NOMO-1 treated with dmso at 0.1 percent for 144 hours (cell line): ENCODE results near the gene PGM5.
A peak's percentile ranks its signal among the peaks of the same experiment; 100 is the strongest.

Experiments
- DNase-seq: peaks from one replicate; lab custom pipeline; 2025; ENCODE audit not compliant: unreplicated experiment; lab: John Stamatoyannopoulos, UW

The PGM5 gene

GRCh38 chr9:68532131-68532530, 175.7 kb downstream of the PGM5 start:
- DNase-seq, result no peak

DNA sequence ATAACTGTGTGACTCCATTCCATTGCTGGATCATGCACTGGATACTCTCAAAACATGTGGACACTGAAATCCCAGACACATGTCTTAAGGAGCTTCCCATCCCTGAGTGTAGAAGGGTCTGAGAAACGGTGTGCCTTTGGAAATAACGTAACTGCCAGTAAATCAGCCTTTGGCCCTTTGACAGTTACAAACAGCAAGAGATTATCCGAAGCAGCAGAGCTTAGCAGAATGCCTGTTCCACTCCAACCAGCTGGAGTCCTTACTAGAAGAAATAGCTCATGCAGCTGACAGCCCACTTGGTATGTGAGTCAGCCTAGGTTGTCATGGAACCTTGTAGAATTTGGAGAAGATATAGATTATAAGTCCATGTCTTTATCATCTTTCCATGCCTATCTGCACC, 177.3 kb downstream of the PGM5 start:
- no peak for DNase-seq

- no peak for DNase-seq
Measured at GRCh38 chr9:68536876-68537615, 180.6 kb downstream of the PGM5 start.

DNA sequence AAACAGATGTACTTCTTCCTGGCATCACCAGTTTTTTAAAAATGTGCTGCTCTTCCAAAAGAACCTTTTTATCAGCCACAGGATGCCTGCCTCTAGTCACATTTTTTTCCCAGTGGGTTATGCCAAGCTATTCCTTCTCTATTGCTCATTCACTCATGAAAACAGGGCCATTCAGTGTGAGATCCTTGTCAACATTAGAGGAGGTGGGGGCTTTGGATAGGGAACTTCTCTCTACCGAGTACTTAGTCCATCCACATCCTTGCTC, 181.1 kb downstream of the PGM5 start:
- DNase-seq, result no peak

DNA sequence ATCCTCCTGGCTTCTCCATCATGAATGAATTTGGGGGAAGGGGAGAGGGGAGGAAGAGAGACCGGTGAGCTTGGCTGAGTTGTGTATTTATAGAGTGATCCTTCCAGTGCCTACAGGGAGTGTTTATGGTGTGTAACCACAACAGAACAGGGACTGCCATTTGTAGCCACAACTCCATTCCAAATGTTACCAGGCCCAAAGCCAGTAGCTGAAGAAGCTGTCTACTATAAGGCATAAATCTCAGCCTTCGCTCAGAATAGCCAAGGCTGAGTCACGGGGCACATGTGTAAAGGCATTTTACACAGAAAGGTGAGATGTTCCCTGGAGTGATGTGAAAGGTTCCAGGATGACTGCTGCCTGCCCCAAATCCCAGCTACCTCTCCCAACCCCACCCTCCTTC, 181.8 kb downstream of the PGM5 start:
- no peak for DNase-seq

GRCh38 chr9:68540712-68541535, 184.5 kb downstream of the PGM5 start, which contains the start of gene TMEM252:
TMEM252 (minus strand) TSS chr9:68540883; CDS start chr9:68540814, 69 bp downstream.
- no peak for DNase-seq

DNA sequence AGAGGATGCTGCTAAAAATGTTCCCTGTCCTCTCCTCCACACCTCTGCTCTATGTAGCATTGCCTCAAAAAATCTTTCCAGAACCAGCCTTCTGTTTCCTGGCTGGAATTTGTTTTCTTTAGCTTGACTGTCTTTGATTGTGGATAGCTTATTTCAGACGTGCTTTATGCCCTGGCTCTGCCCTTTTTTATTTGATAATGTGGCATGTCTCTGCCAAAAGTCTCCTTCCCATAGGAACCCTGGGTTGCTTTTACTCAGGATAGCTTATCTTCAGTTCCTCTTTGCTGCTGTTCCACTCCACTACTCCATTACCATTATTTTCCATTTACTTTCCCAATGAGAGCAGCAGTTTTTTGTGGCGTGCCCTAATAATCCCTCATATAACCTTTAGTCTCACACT, 185.2 kb downstream of the PGM5 start:
- DNase-seq, result no peak

GRCh38 chr9:68545033-68545705, 188.8 kb downstream of the PGM5 start:
- no peak for DNase-seq

DNA sequence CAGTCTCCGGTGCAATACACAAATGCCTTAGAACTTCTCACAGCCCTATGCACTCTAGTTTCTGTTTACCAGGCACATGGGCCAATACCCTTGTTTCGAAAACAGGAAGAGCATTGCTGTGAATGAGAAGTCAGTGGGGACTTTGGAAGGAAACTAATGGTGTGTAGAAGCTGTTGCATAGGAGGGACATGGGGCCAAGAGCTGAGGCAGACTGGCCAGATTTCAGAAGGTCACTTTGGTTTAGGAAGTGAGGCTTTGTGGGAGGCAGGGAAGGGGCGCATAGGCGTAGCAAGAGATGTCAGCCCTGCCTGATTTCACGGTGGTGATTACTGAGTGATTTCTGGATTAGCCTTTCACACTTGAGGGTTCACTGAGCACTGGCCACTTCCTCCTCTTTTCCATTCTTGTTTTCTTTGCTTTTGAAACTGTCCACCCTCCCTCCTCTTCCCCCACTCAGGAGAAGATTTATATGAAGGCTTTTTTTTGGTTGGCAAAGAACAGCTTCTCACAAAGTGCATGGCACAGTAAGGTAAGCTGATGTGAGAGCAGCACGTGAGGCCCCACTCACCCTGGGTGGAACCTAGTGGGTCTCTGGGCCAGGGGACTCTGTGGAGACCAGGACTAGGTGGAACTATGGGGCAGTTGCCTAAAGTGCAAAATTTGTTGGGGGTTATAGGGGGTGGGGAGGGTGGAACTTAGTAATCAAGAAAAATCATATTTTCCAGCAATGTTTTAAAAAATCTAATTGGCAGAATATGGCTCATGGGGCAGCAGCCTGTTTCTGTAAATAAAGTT, 190.4 kb downstream of the PGM5 start:
- peak; percentile 65 for DNase-seq

- no peak for DNase-seq
Measured at GRCh38 chr9:68547417-68547816, 191.0 kb downstream of the PGM5 start.

GRCh38 chr9:68548241-68548640, 191.8 kb downstream of the PGM5 start:
- no peak for DNase-seq

DNA sequence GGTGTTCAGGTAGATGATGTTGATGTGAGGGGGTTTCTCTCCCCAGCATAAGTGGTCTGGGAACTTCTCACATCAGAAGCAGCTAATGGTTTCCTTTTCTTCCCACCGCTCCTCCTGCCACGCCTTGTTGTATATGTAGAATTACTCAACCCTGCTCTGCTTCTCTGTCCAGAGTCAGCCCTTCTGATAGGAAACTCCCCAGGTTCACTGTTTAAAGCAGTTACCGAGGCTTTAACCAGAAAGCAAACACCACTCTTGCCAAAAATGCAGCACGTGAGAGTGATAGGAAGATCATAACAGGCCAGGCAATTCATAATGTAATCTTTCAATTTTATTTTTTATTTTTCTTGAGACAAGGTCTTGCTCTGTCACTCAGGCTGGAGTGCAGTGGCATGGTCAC, 194.8 kb downstream of the PGM5 start:
- DNase-seq, result no peak

DNA sequence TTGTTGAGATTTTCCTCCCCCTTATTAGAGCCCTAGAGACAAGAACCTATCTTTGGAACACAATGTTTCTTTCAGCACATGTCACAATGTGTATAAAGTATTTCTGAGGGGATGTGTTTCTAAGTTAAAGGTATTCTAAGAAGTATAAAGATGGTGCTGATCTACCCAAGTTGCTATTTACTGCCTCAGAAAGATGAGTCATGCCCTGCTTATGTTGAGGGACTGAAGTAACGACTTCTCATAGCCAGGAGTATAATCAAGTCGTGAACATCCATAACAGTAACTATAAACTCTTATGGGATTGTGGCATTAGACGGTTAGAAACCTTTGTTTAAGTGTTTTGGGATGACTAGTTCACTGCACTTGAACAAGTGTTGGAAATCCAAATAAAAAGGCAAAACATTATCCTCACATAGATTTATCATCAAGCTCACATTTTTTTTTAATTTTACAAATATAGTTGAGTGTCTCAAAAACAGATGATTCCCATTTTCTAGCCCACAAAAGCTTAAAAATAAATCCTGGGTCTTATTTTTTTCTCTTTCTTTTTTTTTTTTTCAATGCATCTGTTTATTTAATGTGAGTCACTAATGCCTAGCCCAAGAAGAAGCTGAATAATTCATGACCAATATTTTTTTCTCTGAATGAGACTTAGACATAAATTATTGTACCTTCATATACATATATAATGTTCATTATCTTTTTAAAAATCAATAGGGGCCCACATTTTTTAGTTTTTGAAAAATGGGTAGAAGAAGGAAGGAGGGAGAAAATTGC, 196.5 kb downstream of the PGM5 start:
- DNase-seq, result no peak

- no peak for DNase-seq
Measured at GRCh38 chr9:68555437-68556150, 199.2 kb downstream of the PGM5 start.

DNA sequence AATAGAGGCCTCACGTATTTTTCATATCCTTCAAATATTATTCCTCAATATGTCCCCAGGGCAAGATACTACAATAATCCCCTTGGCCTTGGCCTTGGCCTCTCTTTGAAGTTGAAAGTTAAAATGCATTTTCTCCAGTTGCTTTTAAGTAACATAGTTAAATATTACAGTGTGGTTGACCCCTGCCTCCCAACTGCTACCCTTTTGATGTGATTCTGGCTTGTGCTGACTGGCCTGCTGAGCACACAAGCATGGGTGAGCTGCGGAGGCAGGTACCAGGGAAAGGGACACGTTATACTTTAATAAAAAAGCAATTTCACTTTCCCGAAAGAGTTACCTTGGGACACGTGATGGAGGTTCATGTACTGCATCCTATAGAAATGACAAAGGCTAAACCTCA, 202.1 kb downstream of the PGM5 start:
- DNase-seq, result no peak

DNA sequence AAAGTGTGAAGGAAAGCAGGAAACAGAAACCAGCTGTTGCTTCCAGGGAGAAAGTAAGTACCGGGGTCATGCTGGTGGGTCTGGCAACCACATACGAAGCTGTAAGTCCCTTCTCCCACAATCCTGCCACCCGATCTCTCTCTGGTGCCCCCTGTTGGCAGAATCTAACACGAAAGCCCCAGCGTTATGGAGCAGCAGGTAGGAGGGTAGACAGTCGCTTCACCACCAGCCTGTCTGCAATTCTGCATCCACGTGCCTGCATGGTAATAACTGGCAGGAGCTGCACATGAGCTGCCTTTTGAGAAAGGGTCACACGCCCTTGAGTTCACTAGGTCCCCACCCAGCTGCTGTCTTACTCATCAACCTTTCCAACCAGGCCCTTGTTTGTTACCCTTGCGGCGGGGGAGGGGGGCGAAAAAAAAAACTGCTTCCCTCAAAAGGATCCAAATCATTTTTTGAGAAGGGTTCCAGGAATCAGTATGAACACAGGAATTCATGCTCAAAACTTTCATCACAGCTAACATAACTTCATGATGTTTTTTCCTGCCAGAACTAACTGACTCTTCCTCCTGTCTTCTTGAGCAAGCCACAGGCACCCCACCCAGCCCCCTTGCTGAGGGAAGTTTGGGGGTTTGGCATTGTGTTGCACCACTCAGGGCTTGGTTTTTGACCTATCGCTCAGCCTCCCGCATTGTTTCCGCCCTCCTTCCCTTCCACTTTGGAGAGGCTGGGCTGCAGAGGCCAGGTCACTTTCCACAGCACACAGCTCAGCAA, 203.8 kb downstream of the PGM5 start:
- peak; percentile 37 for DNase-seq

GRCh38 chr9:68562461-68562860, 206.1 kb downstream of the PGM5 start:
- no peak for DNase-seq

DNA sequence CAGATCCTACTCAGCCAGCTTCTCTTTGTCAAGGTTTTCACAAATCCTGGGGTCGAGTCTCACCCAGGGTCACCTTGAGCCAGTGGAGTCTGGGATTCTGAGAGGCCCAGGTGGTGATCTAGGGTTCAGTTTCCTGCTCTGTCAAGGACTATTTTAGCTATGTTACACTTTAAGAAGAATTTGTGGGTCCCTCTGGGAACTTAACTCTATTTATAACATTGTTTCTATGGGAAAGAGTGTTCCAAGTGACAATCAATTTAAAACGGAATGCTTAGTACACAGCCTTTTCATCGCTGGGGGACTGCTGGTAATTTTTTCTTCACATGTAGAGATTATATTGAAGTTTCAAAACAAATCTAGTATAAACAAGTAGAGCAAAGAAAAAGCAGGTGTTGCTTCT, 211.2 kb downstream of the PGM5 start:
- no peak for DNase-seq

GRCh38 chr9:68574150-68574549, 217.7 kb downstream of the PGM5 start:
- DNase-seq, result no peak
